PC-3 (cell line): Measurements from ENCODE around the gene LDLR.

Experiments
- CTCF ChIP-seq: fragments of 300-600 bp; sonication (generic); conservative IDR thresholded peaks from 2 replicates; pipeline ENCODE4 v1.5.1; 2017; ENCODE audit warnings: antibody characterized with exemption, low read depth, mild to moderate bottlenecking, low read length
- EZH2 ChIP-seq: fragments of 300-600 bp; sonication (generic); IDR thresholded peaks from one replicate; pipeline ENCODE4 v1.6.1; 2017; ENCODE audit warnings: antibody characterized with exemption, mild to moderate bottlenecking, low read length; ENCODE audit not compliant: unreplicated experiment

GRCh38 chr19:11138601-11139300, 49.5 kb downstream of the LDLR start:
- no peak for TF ChIP-seq CTCF
- no peak for TF ChIP-seq EZH2
